DMS53 treated with DMSO at 0.1 percent for 48 hours (cell line): ENCODE results near the gene ESCO1.
A peak's percentile ranks its signal among the peaks of the same experiment; 100 is the strongest.

ENCODE experiments used
- DNase-seq: peaks from one replicate; lab custom pipeline; 2025; ENCODE audit not compliant: unreplicated experiment; lab: John Stamatoyannopoulos, UW

Gene ESCO1

DNA sequence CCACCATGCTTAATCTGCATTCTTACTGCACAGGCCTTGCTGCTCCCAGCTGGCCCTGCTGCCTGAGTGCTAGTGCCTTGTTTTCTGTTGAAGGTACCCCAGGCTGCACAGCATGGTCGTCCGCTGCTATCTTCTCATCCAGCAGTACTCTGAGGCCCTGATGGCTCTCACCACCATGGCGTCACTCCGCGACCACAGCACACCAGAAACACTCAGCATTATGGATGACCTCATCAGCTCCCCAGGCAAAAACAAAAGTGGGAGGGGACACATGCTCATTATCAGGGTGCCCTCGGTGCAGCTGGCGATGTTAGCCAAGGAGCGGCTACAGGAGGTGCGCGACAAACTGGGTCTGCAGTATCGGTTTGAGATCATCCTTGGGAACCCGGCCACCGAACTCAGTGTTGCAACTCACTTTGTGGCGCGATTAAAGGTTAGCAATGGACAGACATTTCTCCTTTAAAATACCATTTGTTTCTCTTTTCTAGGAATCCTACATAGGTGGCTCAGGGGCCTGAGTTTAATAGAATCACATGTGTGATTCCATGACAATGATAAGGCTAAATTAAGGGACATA lies 110.5 kb downstream of the ESCO1 start:
- no peak for DNase-seq

DNA sequence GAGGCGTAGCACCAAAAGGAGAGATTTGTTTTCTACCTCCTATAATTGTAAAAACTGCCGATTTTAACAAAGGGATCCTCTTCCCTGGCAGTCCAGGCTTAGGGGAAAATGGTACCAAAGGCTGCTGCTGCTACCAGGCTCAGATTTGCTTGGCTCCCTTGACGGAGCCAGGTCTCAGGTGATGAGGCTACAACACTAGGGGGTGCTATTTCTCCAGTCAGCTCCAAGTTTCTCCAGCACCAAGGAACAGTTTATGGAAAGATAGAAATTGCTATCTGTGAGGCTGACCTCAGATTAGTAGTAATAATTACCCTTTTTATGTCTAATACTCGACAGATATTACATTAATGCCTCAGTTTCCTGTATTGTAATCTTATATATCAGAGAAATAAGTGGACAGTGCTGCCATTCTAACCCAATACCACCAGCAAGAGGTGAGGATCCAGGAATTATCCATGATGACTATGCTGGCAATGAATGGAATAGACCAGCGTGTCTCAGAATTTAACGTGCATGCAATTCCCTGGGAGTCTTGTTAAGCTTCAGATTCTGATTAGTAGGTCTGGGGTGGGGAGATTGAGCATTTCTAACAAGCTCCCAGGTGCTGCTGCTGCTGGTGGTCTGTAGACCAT lies 111.3 kb downstream of the ESCO1 start:
- DNase-seq: peak; percentile 27

DNA sequence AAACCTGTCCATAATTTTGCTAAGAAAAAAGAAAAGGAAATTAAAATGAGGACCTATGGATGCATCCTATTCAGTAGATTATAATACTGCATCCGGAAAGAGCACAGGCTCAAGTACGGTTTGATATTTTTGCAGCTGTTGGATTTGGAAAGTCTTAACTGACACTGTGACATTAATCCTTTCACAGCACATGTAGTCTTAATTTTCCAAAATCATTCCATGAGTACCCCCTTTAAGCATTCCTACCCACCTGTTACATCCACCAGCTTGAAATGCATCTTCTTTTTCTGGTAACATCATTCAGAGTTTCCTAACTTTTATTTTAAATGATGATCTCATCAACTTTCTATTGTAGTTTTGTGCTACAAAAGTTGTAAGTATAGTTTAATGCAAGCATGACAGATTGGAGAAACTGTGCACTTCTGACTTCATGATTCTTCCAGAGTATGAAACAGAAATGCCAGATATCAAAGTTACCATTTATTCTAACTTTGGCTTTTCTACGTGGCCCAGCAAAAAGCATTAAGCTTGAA lies 113.5 kb downstream of the ESCO1 start:
- DNase-seq: no peak

DNA sequence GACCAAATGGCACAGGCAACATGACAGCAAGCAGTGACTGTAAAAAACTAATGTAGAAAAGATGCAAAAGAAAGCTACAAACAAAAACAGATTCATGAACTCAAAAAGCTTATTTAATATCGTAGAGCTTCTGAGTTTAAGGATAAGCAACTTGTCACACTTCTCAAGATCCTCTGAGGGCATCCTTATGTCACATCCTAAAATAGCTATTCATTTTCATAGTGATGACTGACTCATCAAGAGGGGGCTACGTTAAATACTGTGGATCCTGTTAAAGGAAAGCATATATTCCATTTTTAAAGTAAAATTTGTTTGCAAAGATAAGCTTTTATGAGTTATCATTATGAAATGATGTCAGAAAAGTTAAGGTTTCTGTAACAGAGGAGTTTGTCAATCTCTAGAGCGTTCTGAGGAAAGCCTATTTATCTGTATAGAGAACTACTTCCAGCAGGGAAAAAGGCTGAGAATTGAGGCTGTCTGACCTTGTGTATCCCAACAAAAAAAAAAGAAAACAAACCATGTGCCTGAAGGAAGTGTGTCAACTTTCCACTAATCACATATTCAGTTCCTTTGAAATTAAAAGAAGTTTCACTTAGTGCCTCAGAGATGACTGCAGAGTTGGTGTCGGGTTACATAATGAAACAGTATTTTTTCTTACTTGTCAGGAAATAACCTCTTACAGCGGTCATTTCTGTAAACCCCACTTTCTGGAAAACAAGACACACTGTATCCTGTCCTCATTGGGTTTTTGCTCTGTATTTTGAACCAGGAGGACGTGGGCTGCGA lies 115.5 kb downstream of the ESCO1 start:
- no peak for DNase-seq

DNA sequence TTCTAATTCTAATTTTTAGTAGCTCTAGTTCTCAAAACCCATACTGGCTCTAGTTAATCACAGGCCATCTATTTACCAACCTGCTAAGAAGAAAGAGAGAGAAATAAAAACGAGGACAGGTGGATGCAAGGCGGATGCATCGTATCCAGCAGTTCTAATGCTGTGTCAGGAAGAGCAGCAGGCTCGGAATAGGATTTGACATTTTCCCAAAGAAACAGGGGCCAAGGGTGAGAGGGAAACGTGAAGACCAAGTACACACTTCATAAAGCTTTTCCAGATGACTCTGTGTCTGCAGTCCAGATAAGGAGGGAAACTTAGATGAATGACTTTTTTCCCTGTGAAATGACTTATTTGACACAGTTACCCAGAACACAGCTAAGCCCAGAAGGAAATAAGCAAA lies 117.5 kb downstream of the ESCO1 start:
- no peak for DNase-seq

DNA sequence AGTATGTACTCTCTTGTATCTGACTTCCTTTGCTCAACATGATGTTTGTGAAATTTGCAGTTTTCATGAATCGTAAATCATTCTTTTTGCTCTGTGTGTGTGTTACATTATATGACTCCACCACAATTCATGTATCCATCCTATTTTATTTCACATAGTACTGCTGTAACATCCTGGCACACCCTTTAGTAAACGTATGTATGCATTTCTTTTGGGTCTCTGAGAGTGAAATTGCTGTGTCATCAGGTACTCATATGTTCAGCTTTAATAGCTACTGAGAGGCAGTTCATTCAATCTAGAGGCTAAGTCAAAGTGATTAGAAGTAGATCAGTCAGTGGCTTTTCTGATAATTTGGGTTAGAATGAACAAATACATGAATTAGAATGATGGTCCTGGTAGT lies 118.8 kb downstream of the ESCO1 start:
- no peak for DNase-seq

DNA sequence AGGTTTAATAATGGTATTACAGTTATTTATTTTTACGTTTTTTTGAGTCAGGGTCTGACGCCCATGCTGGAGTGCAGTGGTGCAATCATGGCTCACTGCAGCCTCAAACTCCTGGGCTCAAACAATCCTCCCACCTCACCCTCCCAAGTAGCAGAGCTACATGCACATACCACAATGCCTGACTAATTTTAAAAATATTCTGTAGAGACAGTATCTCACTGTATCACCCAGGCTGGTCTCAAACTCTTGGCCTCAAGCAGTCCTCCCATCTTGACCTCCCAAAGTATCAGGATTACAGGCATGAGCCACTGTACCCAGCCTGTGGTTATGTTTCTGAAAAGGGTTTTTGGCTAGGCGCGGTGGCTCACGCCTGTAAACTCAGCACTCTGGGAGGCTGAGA lies 120.8 kb downstream of the ESCO1 start:
- DNase-seq: no peak
